ENCODE results near the gene GABRB2.

Gene GABRB2

DNA sequence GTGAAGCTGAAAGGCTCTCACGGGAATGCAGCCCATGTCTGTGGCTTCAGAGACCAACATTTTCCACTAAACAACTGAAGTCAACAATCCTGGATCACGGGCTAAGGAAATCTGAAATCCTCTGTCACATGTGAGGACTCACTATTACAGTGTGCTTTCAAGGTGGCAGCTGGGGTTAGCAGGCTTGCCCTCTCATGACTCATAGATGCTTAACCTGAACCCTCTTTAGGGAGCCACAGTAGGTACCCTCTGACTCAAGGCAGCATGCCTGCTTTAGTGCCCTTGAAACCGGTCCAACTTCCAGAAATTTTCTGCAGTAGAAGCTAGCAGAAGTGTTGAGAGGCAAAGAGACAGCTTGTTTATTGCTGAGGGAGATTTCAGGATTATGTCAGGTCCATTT lies 232.5 kb downstream of the GABRB2 start:
- H3K4me3 ChIP-seq (replicated peaks; ENCODE audit: insufficient read depth, low read length), result no peak overlapping the region
- no peak for DNase-seq (ENCODE audit: low read depth in 1 of 2, low spot score in 1 of 2)
- TF ChIP-seq GABPA (IDR thresholded peaks at IDR 0.05; ENCODE audit: low read depth) (no peak), SPI1 (IDR thresholded peaks at IDR 0.05; ENCODE audit: borderline replicate concordance, low read depth) (no peak), POLR2AphosphoS5 (IDR thresholded peaks at IDR 0.05; ENCODE audit: low read depth) (no peak)
- TF ChIP-seq, protein P1, sequence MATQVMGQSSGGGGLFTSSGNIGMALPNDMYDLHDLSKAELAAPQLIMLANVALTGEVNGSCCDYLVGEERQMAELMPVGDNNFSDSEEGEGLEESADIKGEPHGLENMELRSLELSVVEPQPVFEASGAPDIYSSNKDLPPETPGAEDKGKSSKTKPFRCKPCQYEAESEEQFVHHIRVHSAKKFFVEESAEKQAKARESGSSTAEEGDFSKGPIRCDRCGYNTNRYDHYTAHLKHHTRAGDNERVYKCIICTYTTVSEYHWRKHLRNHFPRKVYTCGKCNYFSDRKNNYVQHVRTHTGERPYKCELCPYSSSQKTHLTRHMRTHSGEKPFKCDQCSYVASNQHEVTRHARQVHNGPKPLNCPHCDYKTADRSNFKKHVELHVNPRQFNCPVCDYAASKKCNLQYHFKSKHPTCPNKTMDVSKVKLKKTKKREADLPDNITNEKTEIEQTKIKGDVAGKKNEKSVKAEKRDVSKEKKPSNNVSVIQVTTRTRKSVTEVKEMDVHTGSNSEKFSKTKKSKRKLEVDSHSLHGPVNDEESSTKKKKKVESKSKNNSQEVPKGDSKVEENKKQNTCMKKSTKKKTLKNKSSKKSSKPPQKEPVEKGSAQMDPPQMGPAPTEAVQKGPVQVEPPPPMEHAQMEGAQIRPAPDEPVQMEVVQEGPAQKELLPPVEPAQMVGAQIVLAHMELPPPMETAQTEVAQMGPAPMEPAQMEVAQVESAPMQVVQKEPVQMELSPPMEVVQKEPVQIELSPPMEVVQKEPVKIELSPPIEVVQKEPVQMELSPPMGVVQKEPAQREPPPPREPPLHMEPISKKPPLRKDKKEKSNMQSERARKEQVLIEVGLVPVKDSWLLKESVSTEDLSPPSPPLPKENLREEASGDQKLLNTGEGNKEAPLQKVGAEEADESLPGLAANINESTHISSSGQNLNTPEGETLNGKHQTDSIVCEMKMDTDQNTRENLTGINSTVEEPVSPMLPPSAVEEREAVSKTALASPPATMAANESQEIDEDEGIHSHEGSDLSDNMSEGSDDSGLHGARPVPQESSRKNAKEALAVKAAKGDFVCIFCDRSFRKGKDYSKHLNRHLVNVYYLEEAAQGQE (IDR thresholded peaks at IDR 0.05; ENCODE audit: insufficient replicate concordance, low read depth), result no peak
- TF ChIP-seq, protein P2, sequence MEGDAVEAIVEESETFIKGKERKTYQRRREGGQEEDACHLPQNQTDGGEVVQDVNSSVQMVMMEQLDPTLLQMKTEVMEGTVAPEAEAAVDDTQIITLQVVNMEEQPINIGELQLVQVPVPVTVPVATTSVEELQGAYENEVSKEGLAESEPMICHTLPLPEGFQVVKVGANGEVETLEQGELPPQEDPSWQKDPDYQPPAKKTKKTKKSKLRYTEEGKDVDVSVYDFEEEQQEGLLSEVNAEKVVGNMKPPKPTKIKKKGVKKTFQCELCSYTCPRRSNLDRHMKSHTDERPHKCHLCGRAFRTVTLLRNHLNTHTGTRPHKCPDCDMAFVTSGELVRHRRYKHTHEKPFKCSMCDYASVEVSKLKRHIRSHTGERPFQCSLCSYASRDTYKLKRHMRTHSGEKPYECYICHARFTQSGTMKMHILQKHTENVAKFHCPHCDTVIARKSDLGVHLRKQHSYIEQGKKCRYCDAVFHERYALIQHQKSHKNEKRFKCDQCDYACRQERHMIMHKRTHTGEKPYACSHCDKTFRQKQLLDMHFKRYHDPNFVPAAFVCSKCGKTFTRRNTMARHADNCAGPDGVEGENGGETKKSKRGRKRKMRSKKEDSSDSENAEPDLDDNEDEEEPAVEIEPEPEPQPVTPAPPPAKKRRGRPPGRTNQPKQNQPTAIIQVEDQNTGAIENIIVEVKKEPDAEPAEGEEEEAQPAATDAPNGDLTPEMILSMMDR (IDR thresholded peaks at IDR 0.05; ENCODE audit: insufficient read depth, low read length), result no peak
- H3K27me3 ChIP-seq (ENCODE audit: insufficient read depth, poor library complexity, severe bottlenecking), result no peaks in the 10 kb centered on the region
- H3K27ac ChIP-seq (replicated peaks), result no peak overlapping the region

DNA sequence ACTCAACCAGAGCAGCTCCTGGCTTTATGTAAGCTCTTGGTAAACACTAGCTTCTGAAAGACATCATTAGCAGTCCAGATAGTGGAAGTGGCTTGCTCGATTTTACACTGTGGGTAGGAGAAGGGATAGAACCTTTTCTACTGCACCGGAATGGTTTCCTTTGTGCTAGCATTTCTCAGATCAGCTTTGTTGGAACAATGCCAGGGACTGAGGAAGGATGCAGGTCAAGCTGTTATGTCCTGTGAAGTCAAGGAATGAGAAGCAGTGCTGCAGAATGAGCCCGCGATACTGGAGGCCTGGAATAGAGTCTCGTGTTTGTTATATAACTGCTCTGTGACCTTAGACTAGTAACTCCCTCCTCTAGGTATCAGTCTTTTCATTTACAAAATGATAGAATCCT lies 233.6 kb downstream of the GABRB2 start:
- no peak for TF ChIP-seq GABPA (IDR thresholded peaks at IDR 0.05; ENCODE audit: low read depth)
- TF ChIP-seq, protein P1 (IDR thresholded peaks at IDR 0.05; ENCODE audit: insufficient replicate concordance, low read depth), result no peak
- TF ChIP-seq, protein P2 (IDR thresholded peaks at IDR 0.05; ENCODE audit: insufficient read depth, low read length), result no peak
- no peak for TF ChIP-seq SPI1 (IDR thresholded peaks at IDR 0.05; ENCODE audit: borderline replicate concordance, low read depth)
- no peak for TF ChIP-seq POLR2AphosphoS5 (IDR thresholded peaks at IDR 0.05; ENCODE audit: low read depth)
- H3K4me3 ChIP-seq (replicated peaks; ENCODE audit: insufficient read depth, low read length), result no peak overlapping the region
- no peak for DNase-seq (ENCODE audit: low read depth in 1 of 2, low spot score in 1 of 2)
- no peak overlapping the region for H3K27ac ChIP-seq (replicated peaks)
- no peaks in the 10 kb centered on the region for H3K27me3 ChIP-seq (ENCODE audit: insufficient read depth, poor library complexity, severe bottlenecking)

DNA sequence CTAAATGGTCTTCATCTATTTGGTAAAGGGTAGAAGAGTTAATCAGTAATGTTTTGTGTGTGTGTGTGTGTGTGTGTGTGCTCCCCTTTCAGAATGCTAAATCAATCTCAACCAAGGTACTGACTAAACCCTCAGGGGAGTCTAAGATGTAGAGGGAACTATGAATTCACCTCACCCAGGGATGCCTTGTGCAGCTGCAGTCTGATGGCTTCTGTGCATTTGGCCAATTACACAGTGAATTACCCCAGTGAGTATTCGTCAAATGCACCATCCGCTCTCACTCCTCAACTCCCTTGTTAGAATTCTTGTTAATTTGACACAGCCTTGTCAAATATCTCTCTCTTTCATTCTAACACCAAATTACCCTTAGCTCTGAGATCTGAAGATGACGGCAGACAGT lies 234.6 kb downstream of the GABRB2 start:
- TF ChIP-seq GABPA (IDR thresholded peaks at IDR 0.05; ENCODE audit: low read depth) (no peak), SPI1 (IDR thresholded peaks at IDR 0.05; ENCODE audit: borderline replicate concordance, low read depth) (no peak), POLR2AphosphoS5 (IDR thresholded peaks at IDR 0.05; ENCODE audit: low read depth) (no peak)
- TF ChIP-seq, protein P2 (IDR thresholded peaks at IDR 0.05; ENCODE audit: insufficient read depth, low read length), result no peak
- TF ChIP-seq, protein P1 (IDR thresholded peaks at IDR 0.05; ENCODE audit: insufficient replicate concordance, low read depth), result no peak
- no peaks in the 10 kb centered on the region for H3K27me3 ChIP-seq (ENCODE audit: insufficient read depth, poor library complexity, severe bottlenecking)
- DNase-seq (ENCODE audit: low read depth in 1 of 2, low spot score in 1 of 2), result no peak
- no peak overlapping the region for H3K27ac ChIP-seq (replicated peaks)
- no peak overlapping the region for H3K4me3 ChIP-seq (replicated peaks; ENCODE audit: insufficient read depth, low read length)
